Epithelial cell of esophagus (primary cell): Measurements from ENCODE around the gene FRMD8.
A peak's percentile ranks its signal among the peaks of the same experiment; 100 is the strongest.

Experiments
- DNase-seq: peaks from one replicate; pipeline ENCODE4 v3.0.0; 2010; ENCODE audit warnings: low read depth
- H3K4me3 ChIP-seq: 2 replicates; pipeline ENCODE4 v1.5.1; 2011; ENCODE audit warnings: mild to moderate bottlenecking, low read length, control low read depth
- CTCF ChIP-seq: IDR thresholded peaks from 2 replicates; pipeline ENCODE4 v1.5.1; 2011; ENCODE audit warnings: low read depth, mild to moderate bottlenecking, low read length, control low read depth, inconsistent platforms; ENCODE audit not compliant: insufficient read depth; ENCODE audit errors: missing control alignments

Gene FRMD8

GRCh38 chr11:65418681-65419459 lies 32.4 kb downstream of the FRMD8 start:
- TF ChIP-seq CTCF: no peak

DNA sequence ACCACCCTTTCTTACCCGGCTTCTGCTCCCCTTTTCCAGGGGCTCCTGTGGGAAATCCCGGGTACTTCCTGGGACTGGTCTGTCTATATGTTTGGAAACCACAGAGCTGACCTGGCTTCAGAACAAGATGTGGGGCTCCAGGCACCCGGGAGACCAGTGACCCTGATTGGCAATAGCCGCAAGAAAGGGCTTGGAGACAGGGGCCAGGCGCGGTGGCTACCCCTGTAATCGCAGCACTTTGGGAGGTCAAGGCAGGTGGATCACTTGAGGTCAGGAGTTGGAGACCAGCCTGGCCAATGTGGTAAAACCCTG lies 33.0 kb downstream of the FRMD8 start:
- DNase-seq: no peak
- peak overlapping the region; percentile 36 for H3K4me3 ChIP-seq
- TF ChIP-seq CTCF: no peak

More at GRCh38 chr11:65418681-65419459, 32.4 kb downstream of the FRMD8 start:
- peak overlapping the region; percentile 36 for H3K4me3 ChIP-seq
- peak; percentile 92 for DNase-seq

DNA sequence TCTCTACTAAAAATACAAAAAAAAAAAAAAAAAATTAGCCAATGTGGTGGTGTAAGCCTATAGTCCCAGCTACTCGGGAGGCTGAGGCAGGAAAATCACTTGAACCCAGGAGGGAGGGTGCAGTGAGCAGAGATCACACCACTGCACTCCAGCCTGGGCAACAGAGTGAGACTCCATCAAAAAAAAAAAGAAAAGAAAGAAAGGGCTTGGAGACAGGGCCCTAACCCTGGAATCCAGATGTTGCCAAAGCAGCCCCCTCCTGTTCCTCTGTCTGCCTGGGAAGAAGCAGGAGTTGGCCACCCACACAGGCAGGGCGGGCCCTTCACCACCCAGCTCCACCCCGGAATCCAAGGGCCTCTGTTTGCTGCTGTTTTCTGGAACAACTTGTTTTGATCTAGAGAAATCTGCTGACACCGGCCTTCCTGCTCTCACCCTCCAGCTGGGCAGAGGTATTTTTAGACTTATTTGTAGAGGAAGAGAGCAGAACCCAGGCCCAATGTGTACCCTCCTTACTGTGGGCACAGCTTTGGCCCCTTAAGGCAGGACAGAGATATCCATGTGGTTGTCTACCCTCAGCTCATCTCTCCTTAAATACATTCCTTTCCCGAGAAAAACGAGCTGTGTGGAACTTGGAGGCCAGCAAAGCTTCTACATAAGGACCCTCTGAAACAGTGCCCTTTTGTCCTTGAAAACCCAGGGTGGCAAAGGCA lies 33.5 kb downstream of the FRMD8 start:
- peak overlapping the region; percentile 36 for H3K4me3 ChIP-seq
- peak; percentile 97 for DNase-seq
- no peak for TF ChIP-seq CTCF

- no peak for DNase-seq
- H3K4me3 ChIP-seq: peak overlapping the region; percentile 36
- no peak for TF ChIP-seq CTCF
These were observed 34.1 kb downstream of the FRMD8 start for GRCh38 chr11:65420506-65420905.

DNA sequence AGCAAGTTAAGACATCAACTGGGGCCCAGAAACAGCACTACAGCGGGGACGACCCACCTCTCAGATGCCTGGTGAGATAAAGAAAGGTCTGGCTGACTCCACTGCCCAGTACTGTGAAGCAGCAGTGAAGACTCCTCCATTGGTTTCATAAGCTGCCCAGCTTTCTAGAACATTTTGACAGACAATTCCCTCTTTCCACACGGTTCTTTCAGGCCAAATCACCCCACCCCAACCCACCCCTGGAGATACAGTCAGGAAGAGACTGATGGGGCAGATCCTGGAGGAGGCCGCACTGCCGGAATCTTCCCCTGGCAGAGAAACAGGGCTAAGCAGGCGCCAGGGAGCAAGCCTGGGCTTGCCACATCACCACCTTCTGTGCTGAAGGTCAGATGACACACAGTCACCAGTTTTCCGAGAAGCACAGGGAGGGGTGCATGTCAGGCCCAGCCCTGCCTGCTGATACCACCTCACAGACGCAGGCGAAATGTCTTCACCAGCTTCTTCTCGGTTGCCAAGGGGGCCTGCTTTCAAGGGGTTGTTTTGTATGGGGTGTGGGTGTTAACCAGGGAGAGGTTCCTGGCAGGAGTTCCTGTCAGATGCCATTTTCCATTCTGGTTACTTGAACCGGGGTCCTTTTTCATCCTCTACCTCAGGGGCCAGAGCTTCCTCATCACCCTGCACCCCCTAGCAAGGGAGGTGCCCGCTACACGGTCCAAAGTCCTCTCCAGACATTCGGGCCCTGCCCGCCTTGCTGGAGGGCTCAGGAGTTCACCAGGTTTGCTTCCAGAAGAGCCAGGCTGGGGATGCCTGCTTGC lies 34.7 kb downstream of the FRMD8 start:
- no peak for TF ChIP-seq CTCF
- peak overlapping the region; percentile 61 for H3K4me3 ChIP-seq
- DNase-seq: peak; percentile 100

- peak; percentile 97 for DNase-seq
- peak overlapping the region; percentile 97 for H3K4me3 ChIP-seq
- TF ChIP-seq CTCF: no peak
These were observed 35.6 kb downstream of the FRMD8 start for GRCh38 chr11:65421794-65422632.
